A549 (cell line): ENCODE data around the gene P2RY8. TPM values are rescaled to one million over a fixed set of nuclear protein-coding genes. Genes with fewer than 3 reads are reported as not detected.

Experiments
- ATAC-seq, 2 experiments: fragments of 200-7000 bp in 1 of 2; fragments of >200 bp in 1 of 2; cut with Nextera tagmentation in 1 of 2; cut with Tn5 transposase in 1 of 2; 3 replicates each; pipeline versions ENCODE4 v1.8.0 to v1.9.1; 2018 to 2020; ENCODE audit warnings: mild to moderate bottlenecking in 1 of 2, moderate library complexity in 1 of 2
- CTCF ChIA-PET: fragments of 300-600 bp; sonication (Branson Sonifier 250); formaldehyde crosslinking; extraction: SDS; loops from one replicate; lab custom pipeline; 2021; ENCODE audit warnings: antibody characterized with exemption, inconsistent platforms; lab: Yijun Ruan, JAX
- POLR2A ChIA-PET: fragments of 350-600 bp; formaldehyde crosslinking; extraction: SDS; loops from one replicate; lab custom pipeline; 2021; ENCODE audit warnings: antibody characterized with exemption, inconsistent platforms; lab: Yijun Ruan, JAX
- DNase-seq, 2 experiments: peaks; one replicate each; pipeline versions ENCODE4 v3.0.0 to v3.0.0-alpha.2; 2011 to 2016; ENCODE audit warnings: low read depth in 1 of 2, low spot score in 1 of 2
- FAIRE-seq: peaks from 2 replicates; lab custom pipeline; 2011; peaks lifted over from hg19 to GRCh38; lab: Jason Lieb, UNC
- H3K27ac ChIP-seq, 2 experiments: fragments of >200 bp; sonication (Bioruptor Twin); formaldehyde crosslinking; 3 replicates each; pipeline ENCODE4 v1.5.1; 2016 to 2017
- H3K4me1 ChIP-seq: fragments of >200 bp; sonication (Bioruptor Twin); formaldehyde crosslinking; 3 replicates; pipeline ENCODE4 v1.6.1; 2016
- H3K4me2 ChIP-seq: fragments of >200 bp; sonication (Bioruptor Twin); formaldehyde crosslinking; 3 replicates; pipeline ENCODE4 v1.6.1; 2016
- H3K4me3 ChIP-seq: fragments of >200 bp; sonication (Bioruptor Twin); formaldehyde crosslinking; 3 replicates; pipeline ENCODE4 v1.5.1; 2016
- H3K9me3 ChIP-seq: fragments of >200 bp; sonication (Bioruptor Twin); formaldehyde crosslinking; 3 replicates; pipeline ENCODE4 v1.6.1; 2016
- CBX8 ChIP-seq: fragments of 200-600 bp; sonication (generic); IDR thresholded peaks from 2 replicates; pipeline ENCODE4 v1.6.1; 2016
- CEBPB ChIP-seq, 2 experiments: fragments of >200 bp in 1 of 2; sonication (Bioruptor Twin) in 1 of 2; formaldehyde crosslinking in 1 of 2; IDR thresholded peaks; 2 replicates each; pipeline ENCODE4 v1.6.1; 2012 to 2016
- CHD2 ChIP-seq: fragments of 150-350 bp; IDR thresholded peaks from 2 replicates; pipeline ENCODE4 v1.6.1; 2014; ENCODE audit warnings: low read length; ENCODE audit not compliant: partially characterized antibody
- FOSL2 ChIP-seq, 2 experiments: fragments of 450-650 bp in 1 of 2; fragments of >200 bp in 1 of 2; sonication (Bioruptor Twin) in 1 of 2; formaldehyde crosslinking; IDR thresholded peaks; 2 replicates each; pipeline versions ENCODE4 v1.5.0 to v1.6.1; 2016 to 2020; ENCODE audit warnings: mild to moderate bottlenecking in 1 of 2, moderate library complexity in 1 of 2
- HES2 ChIP-seq: fragments of >200 bp; sonication (Bioruptor Twin); formaldehyde crosslinking; IDR thresholded peaks from 2 replicates; pipeline ENCODE4 v1.6.1; 2016
- JUN ChIP-seq, 2 experiments: fragments of >200 bp; sonication (Bioruptor Twin); formaldehyde crosslinking; IDR thresholded peaks; 2 replicates in 1 of 2; 3 replicates in 1 of 2; pipeline ENCODE4 v1.6.1; 2016 to 2017
- KDM1A ChIP-seq: fragments of 200-600 bp; sonication (generic); IDR thresholded peaks from 2 replicates; pipeline ENCODE4 v1.6.1; 2016; ENCODE audit warnings: low read depth, mild to moderate bottlenecking
- MAFK ChIP-seq: fragments of 450-650 bp; IDR thresholded peaks from 2 replicates; pipeline ENCODE4 v1.6.1; 2014; ENCODE audit not compliant: partially characterized antibody
- MAZ ChIP-seq: fragments of 150-350 bp; IDR thresholded peaks from 2 replicates; pipeline ENCODE4 v1.6.1; 2014; ENCODE audit warnings: antibody characterized with exemption, low read depth, low read length, borderline replicate concordance
- NFE2L2 ChIP-seq: fragments of 150-350 bp; conservative IDR thresholded peaks from 2 replicates; pipeline ENCODE4 v1.6.1; 2014; ENCODE audit warnings: low read length
- NR3C1 ChIP-seq: fragments of >200 bp; sonication (Bioruptor Twin); formaldehyde crosslinking; IDR thresholded peaks from 3 replicates; pipeline ENCODE4 v1.6.1; 2017
- PBX3 ChIP-seq: IDR thresholded peaks from 2 replicates; pipeline ENCODE4 v1.6.1; 2012
- POLR2AphosphoS2 ChIP-seq: conservative IDR thresholded peaks from 2 replicates; pipeline ENCODE4 v1.6.1; 2012; ENCODE audit warnings: low read length, improper control_type of control experiment, inconsistent platforms
- RARB ChIP-seq: fragments of 250-450 bp; sonication (Bioruptor Pico); IDR thresholded peaks from 2 replicates; pipeline ENCODE4 v1.8.0; 2021; ENCODE audit warnings: mild to moderate bottlenecking, moderate library complexity
- ZSCAN20 ChIP-seq: fragments of 250-450 bp; sonication (Bioruptor Pico); IDR thresholded peaks from 2 replicates; pipeline ENCODE4 v1.8.0; 2022; ENCODE audit warnings: mild to moderate bottlenecking, moderate library complexity
- WGBS: methylation state at CpG from one replicate; pipeline ENCODE4 v1.1.6; 2017; ENCODE audit errors: missing lambda C conversion rate; 5-methylcytosine and 5-hydroxymethylcytosine counted together
- polyA plus RNA-seq, 4 experiments: library from polyadenylated mRNA; depleted of rRNA in 3 of 4; stranded (reverse); fragments of >200 nt; fragmentation: RNase III in 1 of 4; extraction: RNeasy Plus Mini Kit Qiagen cat#74134 plus additional on column Dnase treatment in 1 of 4; gene quantifications; 2 replicates in 3 of 4; 3 replicates in 1 of 4; pipeline ENCODE4 v1.2.3, GENCODE V29; 2011 to 2017
- TF ChIP-seq, protein P1 (sequence below): fragments of 250-450 bp; sonication (Bioruptor Pico); IDR thresholded peaks from 2 replicates; pipeline ENCODE4 v1.5.0; 2020; ENCODE audit warnings: low read depth, mild to moderate bottlenecking, moderate library complexity
- TF ChIP-seq, protein P2 (sequence below): IDR thresholded peaks from 2 replicates; pipeline ENCODE4 v1.6.1; 2012

The P2RY8 gene
- polyA plus RNA-seq, 2 of the 4 experiments (the other 2 are of a cell fraction): not detected

- TF ChIP-seq FOSL2 (IDR thresholded peaks at IDR 0.05) (no peak), FOSL2 (CRISPR knock-in tag; IDR thresholded peaks at IDR 0.05) (no peak), POLR2AphosphoS2 (peak; percentile 82), RARB (CRISPR knock-in tag) (no peak)
- FAIRE-seq (no peak), ATAC-seq (no peak), DNase-seq (no peak)
- Histone ChIP-seq H3K4me2 (no peak overlapping the region), H3K4me1 (no peaks in the 10 kb centered on the region), H3K27ac (no peak overlapping the region), H3K4me3 (no peak overlapping the region), H3K9me3 (peaks cover 14% of the 10 kb centered on the region)
- CTCF ChIA-PET: no interaction called here
- WGBS: 74% methylated on average over 14 of the region's 14 CpGs
- POLR2A ChIA-PET: no interaction called here
These were observed 119.8 kb downstream of the P2RY8 start for GRCh38 chrX:1416965-1417760.

GRCh38 chrX:1416327-1416784 lies 120.6 kb downstream of the P2RY8 start:
- POLR2A ChIA-PET: no interaction called here
- no peak for FAIRE-seq
- Histone ChIP-seq H3K9me3 (peaks cover 6% of the 10 kb centered on the region; the same call in 1 of the 3 replicates), H3K4me1 (no peaks in the 10 kb centered on the region), H3K4me3 (no peak overlapping the region), H3K4me2 (no peak overlapping the region), H3K27ac (no peak overlapping the region)
- ATAC-seq: no peak
- CTCF ChIA-PET: no interaction called here
- no peak for DNase-seq
- TF ChIP-seq KDM1A (no peak), CEBPB (IDR thresholded peaks at IDR 0.05) (no peak), CBX8 (no peak), HES2 (no peak), JUN (IDR thresholded peaks at IDR 0.05) (no peak), MAZ (no peak), NFE2L2 (no peak), CHD2 (no peak), FOSL2 (IDR thresholded peaks at IDR 0.05) (no peak), FOSL2 (CRISPR knock-in tag; IDR thresholded peaks at IDR 0.05) (no peak), NR3C1 (no peak), MAFK (no peak), PBX3 (no peak), ZSCAN20 (CRISPR knock-in tag) (no peak), POLR2AphosphoS2 (no peak)
- TF ChIP-seq, protein P1, sequence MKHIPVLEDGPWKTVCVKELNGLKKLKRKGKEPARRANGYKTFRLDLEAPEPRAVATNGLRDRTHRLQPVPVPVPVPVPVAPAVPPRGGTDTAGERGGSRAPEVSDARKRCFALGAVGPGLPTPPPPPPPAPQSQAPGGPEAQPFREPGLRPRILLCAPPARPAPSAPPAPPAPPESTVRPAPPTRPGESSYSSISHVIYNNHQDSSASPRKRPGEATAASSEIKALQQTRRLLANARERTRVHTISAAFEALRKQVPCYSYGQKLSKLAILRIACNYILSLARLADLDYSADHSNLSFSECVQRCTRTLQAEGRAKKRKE (CRISPR knock-in tag): no peak
- TF ChIP-seq, protein P2, sequence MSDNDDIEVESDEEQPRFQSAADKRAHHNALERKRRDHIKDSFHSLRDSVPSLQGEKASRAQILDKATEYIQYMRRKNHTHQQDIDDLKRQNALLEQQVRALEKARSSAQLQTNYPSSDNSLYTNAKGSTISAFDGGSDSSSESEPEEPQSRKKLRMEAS: no peak
- 75% methylated on average over 15 of the region's 15 CpGs for WGBS

Other genes with a start within 250 kb of the P2RY8 start
- 0.28 and 0.31 TPM in 2 replicates for gene IL3RA, start 200.4 kb downstream of the P2RY8 start, polyA plus RNA-seq (2011; rRNA removed)
- 0.05 to 0.12 TPM in 2 of 3 replicates, not detected in the other for gene IL3RA, start 200.4 kb downstream of the P2RY8 start, polyA plus RNA-seq (2017; fragmentation: RNase III; extraction: RNeasy Plus Mini Kit Qiagen cat#74134 plus additional on column Dnase treatment)
- gene SLC25A6, start 145.1 kb downstream of the P2RY8 start, polyA plus RNA-seq (2011; rRNA removed): 252 and 291 TPM in 2 replicates
- gene SLC25A6, start 145.1 kb downstream of the P2RY8 start, polyA plus RNA-seq (2017; fragmentation: RNase III; extraction: RNeasy Plus Mini Kit Qiagen cat#74134 plus additional on column Dnase treatment): 439 to 448 TPM (median 446 TPM) in 3 replicates
- 15.4 and 15.6 TPM in 2 replicates for gene ASMTL, start 84.3 kb downstream of the P2RY8 start, polyA plus RNA-seq (2011; rRNA removed)
- 12.2 to 14.4 TPM (median 12.3 TPM) in 3 replicates for gene ASMTL, start 84.3 kb downstream of the P2RY8 start, polyA plus RNA-seq (2017; fragmentation: RNase III; extraction: RNeasy Plus Mini Kit Qiagen cat#74134 plus additional on column Dnase treatment)
- 18.0 and 24.9 TPM in 2 replicates for gene AKAP17A, start 54.4 kb upstream of the P2RY8 start, polyA plus RNA-seq (2011; rRNA removed)
- gene AKAP17A, start 54.4 kb upstream of the P2RY8 start, polyA plus RNA-seq (2017; fragmentation: RNase III; extraction: RNeasy Plus Mini Kit Qiagen cat#74134 plus additional on column Dnase treatment): 27.3 to 32.9 TPM (median 32.5 TPM) in 3 replicates
- 0.16 TPM in 2 replicates for gene ASMT, start 77.9 kb upstream of the P2RY8 start, polyA plus RNA-seq (2011; rRNA removed)
- 0.12 to 0.20 TPM in 2 of 3 replicates, not detected in the other for gene ASMT, start 77.9 kb upstream of the P2RY8 start, polyA plus RNA-seq (2017; fragmentation: RNase III; extraction: RNeasy Plus Mini Kit Qiagen cat#74134 plus additional on column Dnase treatment)